SIG-M5 treated with dmso at 0.1 percent for 504 hours (cell line): ENCODE results near the gene KLF4.

Experiments
- DNase-seq: peaks from one replicate; lab custom pipeline; 2025; ENCODE audit not compliant: unreplicated experiment; lab: John Stamatoyannopoulos, UW

KLF4 gene

GRCh38 chr9:107488375-107489143 is 1.0 kb downstream of the KLF4 start:
- DNase-seq, result peak; percentile 56

- peak; percentile 49 for DNase-seq
Observed at GRCh38 chr9:107487521-107488374, 1.8 kb downstream of the KLF4 start.

GRCh38 chr9:107486674-107487520 is 2.7 kb downstream of the KLF4 start:
- DNase-seq, result no peak

GRCh38 chr9:107485458-107486043 is 4.0 kb downstream of the KLF4 start:
- DNase-seq, result no peak

- peak; percentile 79 for DNase-seq
Observed at GRCh38 chr9:107484117-107484723, 5.3 kb downstream of the KLF4 start.

GRCh38 chr9:107483666-107484065 is 5.9 kb downstream of the KLF4 start:
- no peak for DNase-seq

- peak; percentile 46 for DNase-seq
Observed at GRCh38 chr9:107481035-107481434, 8.5 kb downstream of the KLF4 start.

- DNase-seq, result peak; percentile 79
Observed at GRCh38 chr9:107480386-107480789, 9.2 kb downstream of the KLF4 start.

GRCh38 chr9:107478805-107479204 is 10.8 kb downstream of the KLF4 start:
- DNase-seq, result no peak

GRCh38 chr9:107474124-107474523 is 15.4 kb downstream of the KLF4 start:
- no peak for DNase-seq

- no peak for DNase-seq
Observed at GRCh38 chr9:107472581-107473340, 16.8 kb downstream of the KLF4 start.

- no peak for DNase-seq
Observed at GRCh38 chr9:107471552-107471951, 18.0 kb downstream of the KLF4 start.

GRCh38 chr9:107467416-107467815 is 22.2 kb downstream of the KLF4 start:
- no peak for DNase-seq

GRCh38 chr9:107466826-107467225 is 22.7 kb downstream of the KLF4 start:
- DNase-seq, result no peak

- DNase-seq, result peak; percentile 65
Observed at GRCh38 chr9:107465467-107466451, 23.8 kb downstream of the KLF4 start.

- DNase-seq, result no peak
Observed at GRCh38 chr9:107464516-107464915, 25.1 kb downstream of the KLF4 start.

- DNase-seq, result no peak
Observed at GRCh38 chr9:107462691-107463090, 26.9 kb downstream of the KLF4 start.

- DNase-seq, result no peak
Observed at GRCh38 chr9:107460153-107461023, 29.2 kb downstream of the KLF4 start.
